ENCODE results near the gene TCAP. TPM values are rescaled to one million over a fixed set of nuclear protein-coding genes. Genes with fewer than 3 reads are reported as not detected.
A peak's percentile ranks its signal among the peaks of the same experiment; 100 is the strongest.

The TCAP gene
- total RNA-seq, 4 donors from 2014 or later: 0.19 to 1.7 (median 0.60) TPM; not detected in 1

DNA sequence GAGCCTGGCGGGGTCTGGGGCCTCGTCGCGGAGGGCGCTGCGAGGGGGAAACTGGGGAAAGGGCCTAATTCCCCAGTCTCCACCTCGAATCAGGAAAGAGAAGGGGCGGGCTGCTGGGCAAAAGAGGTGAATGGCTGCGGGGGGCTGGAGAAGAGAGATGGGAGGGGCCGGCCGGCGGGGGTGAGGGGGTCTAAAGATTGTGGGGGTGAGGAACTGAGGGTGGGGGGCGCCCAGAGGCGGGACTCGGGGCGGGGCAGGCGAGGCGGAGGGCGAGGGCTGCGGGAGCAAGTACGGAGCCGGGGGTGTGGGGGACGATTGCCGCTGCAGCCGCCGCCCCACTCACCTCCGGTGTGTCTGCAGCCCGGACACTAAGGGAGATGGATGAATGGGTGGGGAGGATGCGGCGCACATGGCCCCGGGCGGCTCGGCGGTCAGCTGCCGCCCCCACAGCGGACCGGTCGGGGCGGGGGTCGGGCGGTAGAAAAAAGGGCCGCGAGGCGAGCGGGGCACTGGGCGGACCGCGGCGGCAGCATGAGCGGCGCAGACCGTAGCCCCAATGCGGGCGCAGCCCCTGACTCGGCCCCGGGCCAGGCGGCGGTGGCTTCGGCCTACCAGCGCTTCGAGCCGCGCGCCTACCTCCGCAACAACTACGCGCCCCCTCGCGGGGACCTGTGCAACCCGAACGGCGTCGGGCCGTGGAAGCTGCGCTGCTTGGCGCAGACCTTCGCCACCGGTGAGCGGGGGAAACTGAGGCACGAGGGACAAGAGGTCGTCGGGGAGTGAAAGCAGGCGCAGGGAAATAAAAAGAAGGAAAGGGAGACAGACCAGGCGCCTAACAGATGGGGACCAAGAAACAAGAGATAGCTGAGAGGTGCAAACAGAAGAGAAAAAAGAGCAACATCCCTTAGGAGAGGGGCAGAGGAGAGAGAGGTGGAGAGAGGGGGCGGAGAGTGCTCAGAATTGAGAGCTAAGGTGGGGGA is 3.1 kb downstream of the TCAP start, which contains the start of gene PNMT:
Gene PNMT, plus strand, starts transcription at position 509 of the 980 bp plus-strand sequence. Its CDS starts 23 bp downstream, at position 532.
- ATAC-seq (ENCODE audit: low FRiP score) (peak; percentile 39), DNase-seq (ENCODE audit: low spot score) (peak; percentile 40)
- no peak for TF ChIP-seq CTCF (IDR thresholded peaks at IDR 0.05)

- TF ChIP-seq CTCF (IDR thresholded peaks at IDR 0.05): no peak
- ATAC-seq (ENCODE audit: low FRiP score) (no peak), DNase-seq (ENCODE audit: low spot score) (no peak)
Measured at GRCh38 chr17:39669897-39670735, 5.0 kb downstream of the TCAP start.

GRCh38 chr17:39670746-39671145 is 5.6 kb downstream of the TCAP start:
- ATAC-seq (ENCODE audit: low FRiP score) (no peak), DNase-seq (ENCODE audit: low spot score) (no peak)
- TF ChIP-seq CTCF (IDR thresholded peaks at IDR 0.05): no peak

GRCh38 chr17:39671651-39672521 is 6.7 kb downstream of the TCAP start:
- no peak for DNase-seq (ENCODE audit: low spot score)
- ATAC-seq (ENCODE audit: low FRiP score): no peak
- TF ChIP-seq CTCF (IDR thresholded peaks at IDR 0.05): no peak

DNA sequence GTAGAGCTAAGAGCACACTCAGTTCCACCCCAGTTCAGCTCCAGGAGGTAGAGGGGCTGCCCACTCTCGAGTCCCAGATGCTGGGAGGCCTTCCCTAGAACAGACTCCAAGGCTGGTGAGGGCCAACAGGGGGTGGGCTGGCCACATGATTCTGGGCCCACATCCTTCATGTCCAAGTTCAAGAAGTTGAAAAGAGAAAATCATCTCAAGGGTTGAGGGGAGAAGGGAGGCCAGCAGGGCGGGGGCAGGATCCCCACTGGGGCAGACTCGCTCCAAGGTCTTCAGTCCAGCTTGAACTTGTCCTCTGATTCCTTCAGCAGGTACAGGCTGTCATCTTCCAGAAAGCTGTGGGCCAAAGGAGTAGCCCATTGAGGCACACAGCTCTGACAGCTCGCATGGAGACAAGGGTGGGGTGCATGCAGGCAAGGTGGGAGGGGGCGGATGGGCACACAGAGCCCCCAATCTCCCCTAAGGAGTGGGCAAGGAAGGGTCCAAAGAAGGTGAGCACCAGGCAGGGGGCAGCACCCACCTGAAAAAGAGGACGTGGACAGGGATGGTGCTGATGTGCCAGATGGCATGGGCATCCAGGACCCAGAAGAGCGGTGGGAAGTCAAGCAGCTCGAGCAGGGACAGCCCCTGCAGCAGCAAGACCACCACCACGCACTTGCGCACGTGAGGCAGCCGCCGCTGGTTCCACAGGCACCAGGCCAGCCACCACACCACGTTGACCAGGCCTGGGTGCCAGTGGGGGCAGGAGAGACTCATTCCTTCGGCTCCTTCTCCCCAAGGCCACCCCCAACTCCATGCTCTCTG is 7.6 kb downstream of the TCAP start:
- ATAC-seq (ENCODE audit: low FRiP score) (no peak), DNase-seq (ENCODE audit: low spot score) (no peak)
- no peak for TF ChIP-seq CTCF (IDR thresholded peaks at IDR 0.05)

Measured in omental fat pad (tissue), 4 donors.